HepG2 (cell line): ENCODE results near the gene ESYT2. TPM values are rescaled to one million over a fixed set of nuclear protein-coding genes. Genes with fewer than 3 reads are reported as not detected.

Experiments used
- ATAC-seq: fragments of 200-7000 bp; cut with Tn5 transposase; 3 replicates; pipeline ENCODE4 v1.9.1; 2020; ENCODE audit warnings: mild to moderate bottlenecking, moderate library complexity
- BruUV-seq: library from RNA; stranded (reverse); fragments of 400-500 nt; replicated peaks from 2 replicates; lab custom pipeline; 2021; lab: Mats Ljungman, UMichigan
- CTCF ChIA-PET: fragments of 300-600 bp; formaldehyde crosslinking; extraction: SDS; loops from one replicate; lab custom pipeline; 2021; ENCODE audit warnings: low total read pairs, inconsistent platforms, low intra/inter-chr PET ratio; lab: Yijun Ruan, JAX
- POLR2A ChIA-PET: fragments of 350-600 bp; sonication (Branson Sonifier 250); formaldehyde crosslinking; loops from one replicate; lab custom pipeline; 2020; ENCODE audit warnings: antibody characterized with exemption, inconsistent platforms; lab: Yijun Ruan, JAX
- DNase-seq: peaks from one replicate; pipeline ENCODE4 v3.0.0-alpha.2; 2015; ENCODE audit warnings: low spot score
- FAIRE-seq: peaks from 3 replicates; lab custom pipeline; 2011; peaks lifted over from hg19 to GRCh38; lab: Jason Lieb, UNC
- H2AFZ ChIP-seq: one replicate; pipeline ENCODE4 v1.6.1; 2011; ENCODE audit warnings: low read length, inconsistent platforms
- H3K27ac ChIP-seq: fragments of 300-600 bp; 3 replicates; pipeline ENCODE4 v1.8.0; 2011; ENCODE audit warnings: mixed run types, mild to moderate bottlenecking, mixed read lengths, low read length, inconsistent platforms; ENCODE audit not compliant: insufficient read depth; ENCODE audit errors: extremely low read length
- H3K27me3 ChIP-seq, 2 experiments: fragments of 200-600 bp in 1 of 2; 2 replicates in 1 of 2; 3 replicates in 1 of 2; pipeline versions ENCODE4 v1.6.0 to v1.8.0; 2011; ENCODE audit warnings: low read length in 2 of 2, mild to moderate bottlenecking in 2 of 2, moderate library complexity in 2 of 2, inconsistent platforms in 1 of 2; ENCODE audit not compliant: insufficient read depth in 2 of 2, control insufficient read depth in 1 of 2
- H3K36me3 ChIP-seq, 2 experiments: fragments of 200-600 bp in 1 of 2; replicated peaks in 1 of 2; 2 replicates in 1 of 2; 3 replicates in 1 of 2; pipeline versions ENCODE4 v1.5.1 to v1.8.0; 2011; ENCODE audit warnings: low read length in 2 of 2, inconsistent platforms in 1 of 2; ENCODE audit not compliant: insufficient read depth in 2 of 2, control insufficient read depth in 1 of 2
- H3K4me1 ChIP-seq: 2 replicates; pipeline ENCODE4 v1.5.1; 2012; ENCODE audit warnings: low read length, inconsistent platforms; ENCODE audit not compliant: insufficient read depth
- H3K4me2 ChIP-seq: 2 replicates; pipeline ENCODE4 v1.6.0; 2011; ENCODE audit warnings: low read depth, low read length, inconsistent platforms
- H3K4me3 ChIP-seq, 3 experiments: fragments of 200-600 bp in 1 of 3; sonication (generic), shearing (Covaris generic) in 1 of 3; replicated peaks in 1 of 3; 2 replicates each; pipeline ENCODE4 v1.5.1; 2011 to 2016; ENCODE audit warnings: low read length in 3 of 3, inconsistent platforms in 2 of 3, low read depth in 2 of 3, mild to moderate bottlenecking in 2 of 3, control low read depth in 1 of 3, mixed read lengths in 1 of 3; ENCODE audit not compliant: insufficient read depth in 1 of 3
- H3K79me2 ChIP-seq: one replicate; pipeline ENCODE4 v1.6.1; 2011; ENCODE audit warnings: low read length, inconsistent platforms; ENCODE audit not compliant: insufficient read depth
- H3K9ac ChIP-seq: 2 replicates; pipeline ENCODE4 v1.6.0; 2011; ENCODE audit warnings: mild to moderate bottlenecking, low read depth, low read length, inconsistent platforms; ENCODE audit not compliant: insufficient read depth
- H3K9me3 ChIP-seq: 2 replicates; pipeline ENCODE4 v1.5.1; 2012; ENCODE audit warnings: mild to moderate bottlenecking, low read length
- H4K20me1 ChIP-seq: 2 replicates; pipeline ENCODE4 v1.6.0; 2011; ENCODE audit warnings: inconsistent platforms, mild to moderate bottlenecking, low read length, moderate library complexity; ENCODE audit not compliant: insufficient read depth
- CBX5 ChIP-seq: sonication (generic); formaldehyde crosslinking; IDR thresholded peaks from 2 replicates; pipeline ENCODE4 v1.4.0; 2020; ENCODE audit warnings: missing genetic modification reagents, borderline replicate concordance
- CENPX ChIP-seq: sonication (generic); formaldehyde crosslinking; IDR thresholded peaks from 2 replicates; pipeline ENCODE4 v1.9.0; 2021; ENCODE audit warnings: mild to moderate bottlenecking, missing genetic modification reagents, moderate library complexity
- EHMT2 ChIP-seq: fragments of 200-600 bp; sonication (generic); IDR thresholded peaks from 2 replicates; pipeline ENCODE4 v1.7.0; 2017; ENCODE audit warnings: antibody characterized with exemption, low read depth, low read length, borderline replicate concordance
- KAT2B ChIP-seq: fragments of 150-350 bp; IDR thresholded peaks from 2 replicates; pipeline ENCODE4 v1.6.1; 2014; ENCODE audit warnings: low read depth, low read length, borderline replicate concordance
- KLF16 ChIP-seq, 2 experiments: sonication (generic) in 1 of 2; formaldehyde crosslinking in 1 of 2; IDR thresholded peaks; 2 replicates each; pipeline versions ENCODE4 v1.6.1 to v1.8.0; 2016 to 2023; ENCODE audit warnings: missing genetic modification reagents in 2 of 2, missing compliant biosample characterization in 1 of 2
- MED1 ChIP-seq: sonication (generic); formaldehyde crosslinking; IDR thresholded peaks from 2 replicates; pipeline ENCODE4 v1.4.0; 2020; ENCODE audit warnings: missing genetic modification reagents
- NFAT5 ChIP-seq: sonication (generic); formaldehyde crosslinking; IDR thresholded peaks from 2 replicates; pipeline ENCODE4 v1.4.0; 2020; ENCODE audit warnings: missing genetic modification reagents
- PAX8 ChIP-seq: sonication (generic); formaldehyde crosslinking; IDR thresholded peaks from 2 replicates; pipeline ENCODE4 v1.8.0; 2022; ENCODE audit warnings: mild to moderate bottlenecking, missing genetic modification reagents, borderline replicate concordance
- POLR2AphosphoS2 ChIP-seq: IDR thresholded peaks from 2 replicates; pipeline ENCODE4 v1.6.1; 2011; ENCODE audit warnings: low read depth, low read length, improper control_type of control experiment
- SOX5 ChIP-seq: IDR thresholded peaks from 2 replicates; pipeline ENCODE4 v1.6.1; 2016; ENCODE audit warnings: borderline replicate concordance
- TAF15 ChIP-seq: fragments of 200-400 bp; formaldehyde crosslinking; IDR thresholded peaks from one replicate; pipeline ENCODE4 v1.6.1; 2018; ENCODE audit warnings: mild to moderate bottlenecking, low read depth, low read length; ENCODE audit not compliant: poor library complexity, severe bottlenecking
- ZBTB14 ChIP-seq: sonication (generic); formaldehyde crosslinking; IDR thresholded peaks from 2 replicates; pipeline ENCODE4 v1.4.0; 2020; ENCODE audit warnings: missing genetic modification reagents
- ZHX1 ChIP-seq: sonication (generic); formaldehyde crosslinking; IDR thresholded peaks from 2 replicates; pipeline ENCODE4 v1.8.1; 2022; ENCODE audit warnings: low read depth, mild to moderate bottlenecking, missing genetic modification reagents
- ZNF660 ChIP-seq: sonication (generic); formaldehyde crosslinking; IDR thresholded peaks from 2 replicates; pipeline ENCODE4 v1.5.1; 2020; ENCODE audit warnings: mild to moderate bottlenecking, low read depth, missing genetic modification reagents, borderline replicate concordance
- ZNF674 ChIP-seq: sonication (generic); formaldehyde crosslinking; IDR thresholded peaks from 2 replicates; pipeline ENCODE4 v1.5.0; 2020; ENCODE audit warnings: low read depth, mild to moderate bottlenecking, missing genetic modification reagents
- WGBS: methylation state at CpG from one replicate; pipeline ENCODE4 v1.1.6; 2017; ENCODE audit warnings: low lambda C conversion rate; 5-methylcytosine and 5-hydroxymethylcytosine counted together
- in situ Hi-C: cut with HindIII; loops from 2 replicates; pipeline ENCODE4 v1.10.0; 2017; ENCODE audit warnings: low pct_unique_long_range_greater_than_20kb; ENCODE audit not compliant: extremely low pct_ligation_motif_present
- intact Hi-C: fragments of 100-400 bp; cut with micrococcal nuclease; formaldehyde crosslinking; loops from one replicate; pipeline ENCODE4 v1.10.0; 2022; ENCODE audit not compliant: unreplicated experiment
- polyA plus RNA-seq, 8 experiments: library from polyadenylated mRNA; depleted of rRNA in 3 of 8; stranded (reverse) in 7 of 8; unstranded in 1 of 8; fragments of >200 nt; fragmentation: Illumina TruSeq in 4 of 8; extraction: Trizol in 4 of 8; gene quantifications; 2 replicates each; pipeline versions ENCODE4 v1.2.1 to v1.2.3, GENCODE V29; 2011 to 2016; ENCODE audit warnings: low read depth in 4 of 8, missing spikeins in 1 of 8, mixed read lengths in 1 of 8; ENCODE audit not compliant: insufficient read depth in 1 of 8
- total RNA-seq, 5 experiments: library from RNA; depleted of rRNA; stranded (reverse); fragments of >200 nt; fragmentation: Illumina TruSeq; extraction: Trizol; gene quantifications; 2 replicates each; pipeline ENCODE4 v1.2.3, GENCODE V29; 2016; ENCODE audit warnings: low read depth in 1 of 5

The ESYT2 gene
- total and polyA plus RNA-seq, 2 of the 13 experiments (the other 11 are each of a cell fraction or from before 2014, with no cell fraction given): 28.5 to 37.3 TPM

GRCh38 chr7:158731761-158732160, 97.5 kb downstream of the ESYT2 start:
- DNase-seq (no peak), FAIRE-seq (no peak), ATAC-seq (no peak)
- Histone ChIP-seq H3K4me1 (no peaks in the 10 kb centered on the region), H3K27ac (no peak overlapping the region), H3K4me2 (no peak overlapping the region), H4K20me1 (no peaks in the 10 kb centered on the region), H3K79me2 (no peaks in the 10 kb centered on the region), H3K36me3 (peaks cover 4 to 20% of the 10 kb centered on the region in 2 experiments; a peak in 4 of 5 replicates), H3K9ac (no peak overlapping the region), H3K4me3 (no peak overlapping the region), H3K9me3 (no peaks in the 10 kb centered on the region), H3K27me3 (no peaks in the 10 kb centered on the region), H2AFZ (no peak overlapping the region)
- TSS peak; percentile 39 for BruUV-seq
- intact Hi-C loops (no loop called here), in situ Hi-C loops (no loop called here)
- POLR2A ChIA-PET: no interaction called here
- 92% methylated on average over 6 of the region's 6 CpGs for WGBS
- CTCF ChIA-PET: no interaction called here
- TF ChIP-seq KLF16 (CRISPR knock-in tag; IDR thresholded peaks at IDR 0.05) (no peak), PAX8 (CRISPR knock-in tag) (no peak), ZNF674 (CRISPR knock-in tag) (no peak), TAF15 (no peak), ZNF660 (CRISPR knock-in tag) (no peak), ZHX1 (CRISPR knock-in tag) (no peak), POLR2AphosphoS2 (no peak), MED1 (CRISPR knock-in tag) (no peak), NFAT5 (CRISPR knock-in tag) (no peak), KAT2B (no peak), EHMT2 (no peak), CBX5 (CRISPR knock-in tag) (no peak), ZBTB14 (CRISPR knock-in tag) (no peak), SOX5 (CRISPR knock-in tag) (no peak), CENPX (CRISPR knock-in tag) (no peak)
